Osteoblast (primary cell): ENCODE results near the gene CPXM2. TPM values are rescaled to one million over a fixed set of nuclear protein-coding genes. Genes with fewer than 3 reads are reported as not detected.

Experiments used
- DNase-seq: peaks from one replicate; pipeline ENCODE4 v3.0.0; 2011; ENCODE audit warnings: low spot score, mixed read lengths; ENCODE audit not compliant: insufficient read length; ENCODE audit errors: missing footprints
- H2AFZ ChIP-seq: 2 replicates; pipeline ENCODE4 v1.6.0; 2011; ENCODE audit warnings: mild to moderate bottlenecking, low read length
- H3K27ac ChIP-seq: 2 replicates; pipeline ENCODE4 v1.5.1; 2011; ENCODE audit warnings: mild to moderate bottlenecking, low read depth, low read length, moderate library complexity
- H3K27me3 ChIP-seq: 2 replicates; pipeline ENCODE4 v1.6.0; 2012; ENCODE audit warnings: mild to moderate bottlenecking, control low read depth, inconsistent platforms, low read length, moderate library complexity; ENCODE audit not compliant: insufficient read depth
- H3K36me3 ChIP-seq: 2 replicates; pipeline ENCODE4 v1.5.1; 2011; ENCODE audit warnings: mild to moderate bottlenecking, low read length, control low read depth, moderate library complexity; ENCODE audit not compliant: insufficient read depth
- H3K4me1 ChIP-seq: 2 replicates; pipeline ENCODE4 v1.5.1; 2011; ENCODE audit warnings: mild to moderate bottlenecking, low read length, control low read depth, moderate library complexity; ENCODE audit not compliant: insufficient read depth
- H3K4me2 ChIP-seq: 2 replicates; pipeline ENCODE4 v1.6.0; 2011; ENCODE audit warnings: mild to moderate bottlenecking, low read length; ENCODE audit not compliant: insufficient read depth
- H3K4me3 ChIP-seq: fragments of 200-600 bp; sonication (generic); 3 replicates; pipeline ENCODE4 v1.5.1; 2012; ENCODE audit warnings: mild to moderate bottlenecking, low read length, inconsistent platforms; ENCODE audit not compliant: insufficient read depth
- H3K79me2 ChIP-seq: 2 replicates; pipeline ENCODE4 v1.6.0; 2012; ENCODE audit warnings: mild to moderate bottlenecking, low read length, control low read depth, inconsistent platforms; ENCODE audit not compliant: insufficient read depth
- H3K9me3 ChIP-seq: 2 replicates; pipeline ENCODE4 v1.5.1; 2011; ENCODE audit warnings: low read depth, low read length, control low read depth
- H4K20me1 ChIP-seq: 2 replicates; pipeline ENCODE4 v1.6.0; 2012; ENCODE audit warnings: mild to moderate bottlenecking, low read length, control low read depth; ENCODE audit not compliant: insufficient read depth
- total RNA-seq: library from RNA; depleted of rRNA; stranded (reverse); fragments of >200 nt; gene quantifications from 2 replicates; pipeline ENCODE4 v1.2.3, GENCODE V29; 2012
- TF ChIP-seq, protein P1 (sequence below): IDR thresholded peaks from 2 replicates; pipeline ENCODE4 v1.5.1; 2011; ENCODE audit warnings: mild to moderate bottlenecking, low read depth, low read length, moderate library complexity; ENCODE audit errors: extremely low read depth

CPXM2 gene
- total RNA-seq, 1 donor: 0.36 TPM

DNA sequence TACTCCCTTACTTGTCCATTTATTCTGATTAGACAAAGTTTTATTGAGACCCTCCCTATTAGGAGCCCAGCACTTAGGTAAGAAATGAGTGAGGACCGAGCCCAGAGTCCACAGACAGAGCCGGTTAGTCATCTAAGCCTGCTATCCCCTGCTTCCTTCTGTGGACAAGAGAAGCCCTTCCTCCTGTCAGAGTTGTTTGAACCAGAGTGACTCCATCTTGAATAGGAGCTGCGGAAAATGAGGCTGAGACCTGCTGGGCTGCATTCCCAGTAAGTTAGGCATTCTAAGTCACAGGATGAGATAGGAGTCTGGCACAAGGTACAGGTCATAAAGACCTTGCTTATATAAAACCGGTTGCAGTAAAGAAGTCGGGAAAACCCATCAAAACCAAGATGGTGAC is 109.1 kb downstream of the CPXM2 start:
- Histone ChIP-seq H3K4me1 (no peaks in the 10 kb centered on the region), H3K27ac (no peak overlapping the region), H2AFZ (no peak overlapping the region), H3K4me3 (no peak overlapping the region), H3K79me2 (no peaks in the 10 kb centered on the region), H3K36me3 (no peaks in the 10 kb centered on the region), H3K27me3 (no peaks in the 10 kb centered on the region), H4K20me1 (no peaks in the 10 kb centered on the region), H3K9me3 (no peaks in the 10 kb centered on the region), H3K4me2 (no peak overlapping the region)
- TF ChIP-seq, protein P1, sequence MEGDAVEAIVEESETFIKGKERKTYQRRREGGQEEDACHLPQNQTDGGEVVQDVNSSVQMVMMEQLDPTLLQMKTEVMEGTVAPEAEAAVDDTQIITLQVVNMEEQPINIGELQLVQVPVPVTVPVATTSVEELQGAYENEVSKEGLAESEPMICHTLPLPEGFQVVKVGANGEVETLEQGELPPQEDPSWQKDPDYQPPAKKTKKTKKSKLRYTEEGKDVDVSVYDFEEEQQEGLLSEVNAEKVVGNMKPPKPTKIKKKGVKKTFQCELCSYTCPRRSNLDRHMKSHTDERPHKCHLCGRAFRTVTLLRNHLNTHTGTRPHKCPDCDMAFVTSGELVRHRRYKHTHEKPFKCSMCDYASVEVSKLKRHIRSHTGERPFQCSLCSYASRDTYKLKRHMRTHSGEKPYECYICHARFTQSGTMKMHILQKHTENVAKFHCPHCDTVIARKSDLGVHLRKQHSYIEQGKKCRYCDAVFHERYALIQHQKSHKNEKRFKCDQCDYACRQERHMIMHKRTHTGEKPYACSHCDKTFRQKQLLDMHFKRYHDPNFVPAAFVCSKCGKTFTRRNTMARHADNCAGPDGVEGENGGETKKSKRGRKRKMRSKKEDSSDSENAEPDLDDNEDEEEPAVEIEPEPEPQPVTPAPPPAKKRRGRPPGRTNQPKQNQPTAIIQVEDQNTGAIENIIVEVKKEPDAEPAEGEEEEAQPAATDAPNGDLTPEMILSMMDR: no peak
- no peak for DNase-seq

DNA sequence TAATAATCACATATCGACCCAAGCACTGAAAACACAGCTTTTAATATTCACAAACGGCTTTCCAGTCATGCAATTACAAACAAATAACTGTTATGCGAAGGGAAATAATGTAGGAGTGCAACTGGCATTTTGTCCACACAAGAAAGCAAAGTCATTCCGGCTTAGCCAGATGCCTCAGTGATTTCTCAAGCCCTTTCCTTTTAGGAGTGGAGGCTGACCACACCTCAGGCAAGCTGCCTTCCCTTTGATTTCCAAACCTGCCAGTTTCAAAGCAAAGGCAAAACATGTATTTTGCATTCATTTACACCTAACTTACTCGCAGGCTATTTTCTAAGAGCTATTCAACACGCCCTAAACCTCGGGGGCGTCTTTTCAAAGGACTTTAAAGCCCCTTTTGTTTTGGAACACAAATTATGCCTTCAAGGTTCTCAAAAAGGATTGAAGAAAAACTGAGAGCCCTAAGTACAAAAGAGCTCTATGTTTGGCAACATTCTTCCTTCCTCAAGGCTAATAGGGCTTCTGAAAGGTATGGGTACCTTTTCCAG is 109.6 kb downstream of the CPXM2 start:
- Histone ChIP-seq H2AFZ (no peak overlapping the region), H3K27ac (no peak overlapping the region), H3K79me2 (no peaks in the 10 kb centered on the region), H3K4me3 (no peak overlapping the region), H4K20me1 (no peaks in the 10 kb centered on the region), H3K9me3 (no peaks in the 10 kb centered on the region), H3K4me2 (no peak overlapping the region), H3K36me3 (no peaks in the 10 kb centered on the region), H3K4me1 (no peaks in the 10 kb centered on the region), H3K27me3 (no peaks in the 10 kb centered on the region)
- TF ChIP-seq, protein P1: no peak
- DNase-seq: no peak

GRCh38 chr10:123781324-123781900 is 110.2 kb downstream of the CPXM2 start:
- no peak overlapping the region for H3K4me3 ChIP-seq
- no peaks in the 10 kb centered on the region for H3K4me1 ChIP-seq
- no peaks in the 10 kb centered on the region for H4K20me1 ChIP-seq
- H2AFZ ChIP-seq: no peak overlapping the region
- H3K4me2 ChIP-seq: no peak overlapping the region
- H3K36me3 ChIP-seq: no peaks in the 10 kb centered on the region
- H3K79me2 ChIP-seq: no peaks in the 10 kb centered on the region
- H3K27me3 ChIP-seq: no peaks in the 10 kb centered on the region
- TF ChIP-seq, protein P1: no peak
- no peak for DNase-seq
- H3K27ac ChIP-seq: no peak overlapping the region
- no peaks in the 10 kb centered on the region for H3K9me3 ChIP-seq

GRCh38 chr10:123778719-123779517 is 112.7 kb downstream of the CPXM2 start:
- TF ChIP-seq, protein P1: no peak
- DNase-seq: no peak
- Histone ChIP-seq H3K9me3 (no peaks in the 10 kb centered on the region), H3K27ac (no peak overlapping the region), H3K79me2 (no peaks in the 10 kb centered on the region), H3K27me3 (no peaks in the 10 kb centered on the region), H3K4me2 (no peak overlapping the region), H3K4me1 (no peaks in the 10 kb centered on the region), H2AFZ (no peak overlapping the region), H4K20me1 (no peaks in the 10 kb centered on the region), H3K36me3 (no peaks in the 10 kb centered on the region), H3K4me3 (no peak overlapping the region)
